GM18526 (cell line): ENCODE results near the gene DDX54.

Experiments
- POLR2A ChIP-seq: IDR thresholded peaks from 3 replicates; pipeline ENCODE4 v1.6.1; 2011; ENCODE audit not compliant: insufficient read length; ENCODE audit errors: extremely low read depth

DDX54 gene

DNA sequence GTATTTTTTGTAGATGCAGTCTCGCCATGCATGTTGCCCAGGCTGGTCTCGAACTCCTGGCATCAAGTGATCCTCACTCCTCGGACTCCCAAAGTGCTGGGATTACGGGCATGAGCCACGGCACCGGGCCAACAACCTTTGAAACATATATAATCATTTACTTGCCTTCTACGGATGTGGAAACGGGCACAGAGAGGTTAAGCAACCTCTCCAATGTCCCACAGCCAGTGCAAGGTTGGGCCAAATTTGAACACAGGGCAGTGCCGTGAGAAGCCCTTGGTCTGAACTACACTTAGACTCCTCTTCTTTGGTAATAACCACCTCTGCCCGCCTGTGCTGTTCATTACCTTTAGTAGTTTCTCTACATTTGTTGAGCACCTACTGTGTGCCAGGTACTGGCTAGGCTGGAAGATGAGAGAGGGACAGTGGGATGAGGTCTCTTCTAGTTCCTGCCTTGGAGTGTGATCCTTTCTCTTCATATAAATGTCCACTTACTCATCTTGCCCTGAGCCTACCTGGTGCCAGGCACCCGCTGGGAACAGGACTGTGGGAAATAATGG lies 2.2 kb downstream of the DDX54 start:
- TF ChIP-seq POLR2A, result no peak

- no peak for TF ChIP-seq POLR2A
Measured at GRCh38 chr12:113181975-113182374, 3.3 kb downstream of the DDX54 start.

- no peak for TF ChIP-seq POLR2A
Measured at GRCh38 chr12:113180333-113180732, 4.9 kb downstream of the DDX54 start.

- no peak for TF ChIP-seq POLR2A
Measured at GRCh38 chr12:113179023-113179422, 6.3 kb downstream of the DDX54 start.

- TF ChIP-seq POLR2A, result no peak
Measured at GRCh38 chr12:113174461-113175384, 10.6 kb downstream of the DDX54 start.

DNA sequence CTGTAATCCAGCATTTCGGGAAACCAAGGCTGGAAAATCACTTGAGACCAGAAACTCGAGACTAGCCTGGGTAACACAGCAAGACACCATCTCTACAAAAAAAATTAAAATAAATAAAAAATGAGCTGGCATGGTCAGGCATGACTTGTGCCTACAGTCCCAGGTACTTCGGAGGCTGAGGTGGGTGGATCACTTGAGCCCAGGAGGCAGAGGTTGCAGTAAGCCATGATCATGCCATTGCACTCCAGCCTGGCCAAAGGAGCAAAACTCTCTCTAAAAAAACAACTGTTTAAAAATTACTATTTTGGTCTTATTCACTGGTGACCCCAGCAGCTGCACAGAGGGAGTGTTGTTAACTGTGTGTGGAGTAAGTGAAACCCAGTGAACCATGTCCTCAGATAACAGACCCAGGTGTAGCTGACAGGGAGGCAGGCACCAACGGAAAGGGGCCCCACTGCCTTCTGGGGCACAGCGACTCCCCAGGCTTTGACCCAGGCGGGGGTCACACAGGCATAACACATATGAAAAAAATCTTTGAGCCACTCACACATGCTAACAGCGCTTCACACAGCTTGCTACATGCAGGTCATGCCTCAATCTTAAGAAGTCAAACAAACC lies 12.1 kb downstream of the DDX54 start:
- no peak for TF ChIP-seq POLR2A

- no peak for TF ChIP-seq POLR2A
Measured at GRCh38 chr12:113172185-113172584, 13.1 kb downstream of the DDX54 start.

DNA sequence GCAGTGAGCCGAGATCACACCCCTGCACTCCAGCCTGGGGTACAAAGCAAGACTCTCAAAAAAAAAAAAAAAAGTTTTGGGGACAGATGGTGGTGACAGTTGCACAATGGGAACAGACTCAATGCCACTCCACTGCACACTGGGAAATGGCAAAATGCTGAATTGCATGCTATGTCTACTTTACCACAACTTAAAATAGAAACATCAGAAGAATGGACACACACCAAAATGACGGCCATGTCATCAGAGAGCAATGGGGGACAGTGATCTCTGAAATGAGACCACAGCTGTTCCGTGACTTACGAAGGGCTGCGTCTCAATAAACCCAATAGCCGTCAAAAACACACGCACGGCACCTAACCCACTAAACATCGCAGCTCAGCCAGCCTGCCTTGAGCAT lies 13.7 kb downstream of the DDX54 start:
- TF ChIP-seq POLR2A, result no peak

DNA sequence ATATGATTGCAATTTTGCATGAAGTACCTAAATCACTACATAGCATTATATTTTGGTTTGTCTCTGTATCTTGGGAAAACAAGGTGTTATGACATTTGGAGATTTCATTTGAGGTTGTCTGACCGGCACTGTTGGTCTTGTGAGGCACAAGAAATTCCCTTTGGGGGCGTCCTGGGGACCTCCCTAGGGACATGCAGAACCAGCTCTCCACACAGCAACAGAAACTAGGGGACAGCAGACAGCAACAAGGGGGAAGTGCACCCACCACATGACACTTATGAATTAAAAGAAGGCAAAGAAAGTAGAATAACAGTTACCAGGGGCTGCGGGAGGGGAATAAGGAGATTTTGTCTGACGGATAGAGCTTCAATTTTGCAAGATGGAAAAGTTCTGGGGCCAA lies 14.4 kb downstream of the DDX54 start:
- TF ChIP-seq POLR2A, result no peak

DNA sequence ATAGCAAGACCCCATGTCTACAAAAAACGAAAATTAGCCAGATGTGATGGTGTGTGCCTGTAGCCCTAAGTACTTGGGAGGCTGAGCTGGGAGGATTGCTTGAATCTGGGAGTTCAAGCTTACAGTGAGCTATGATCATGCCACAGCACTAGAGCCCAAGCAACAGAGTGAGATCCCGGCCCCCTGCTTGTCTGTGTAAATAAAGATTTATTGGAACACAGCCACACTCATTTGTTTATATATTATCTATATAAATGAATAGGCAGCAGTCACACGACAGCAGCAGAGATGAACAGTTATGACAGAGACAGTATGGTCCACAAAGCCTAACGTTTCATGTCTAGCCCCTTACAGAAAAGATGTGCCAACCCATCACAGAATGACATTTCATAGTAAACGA lies 14.8 kb downstream of the DDX54 start:
- TF ChIP-seq POLR2A, result no peak

- TF ChIP-seq POLR2A, result no peak
Measured at GRCh38 chr12:113169697-113170096, 15.6 kb downstream of the DDX54 start.

DNA sequence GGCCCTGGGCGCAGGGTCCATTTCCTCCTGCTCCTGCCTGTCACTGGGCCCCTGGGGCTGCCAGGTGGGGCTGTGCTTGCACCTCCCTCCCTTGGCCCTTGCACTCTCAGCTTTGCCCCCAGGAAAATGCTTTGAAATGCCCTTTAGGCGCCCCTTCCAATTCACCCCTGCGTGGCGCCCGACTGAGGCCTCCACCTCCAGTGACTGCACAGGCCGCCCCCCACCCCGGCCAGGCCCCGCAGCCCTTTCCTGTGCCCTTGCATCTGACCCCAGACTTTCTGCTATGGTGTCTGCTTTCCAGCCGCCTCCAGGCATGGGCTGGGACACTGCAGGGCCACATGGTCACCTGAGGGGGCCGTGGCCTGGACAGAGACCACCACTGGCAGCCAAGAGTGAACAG lies 17.4 kb downstream of the DDX54 start:
- no peak for TF ChIP-seq POLR2A

DNA sequence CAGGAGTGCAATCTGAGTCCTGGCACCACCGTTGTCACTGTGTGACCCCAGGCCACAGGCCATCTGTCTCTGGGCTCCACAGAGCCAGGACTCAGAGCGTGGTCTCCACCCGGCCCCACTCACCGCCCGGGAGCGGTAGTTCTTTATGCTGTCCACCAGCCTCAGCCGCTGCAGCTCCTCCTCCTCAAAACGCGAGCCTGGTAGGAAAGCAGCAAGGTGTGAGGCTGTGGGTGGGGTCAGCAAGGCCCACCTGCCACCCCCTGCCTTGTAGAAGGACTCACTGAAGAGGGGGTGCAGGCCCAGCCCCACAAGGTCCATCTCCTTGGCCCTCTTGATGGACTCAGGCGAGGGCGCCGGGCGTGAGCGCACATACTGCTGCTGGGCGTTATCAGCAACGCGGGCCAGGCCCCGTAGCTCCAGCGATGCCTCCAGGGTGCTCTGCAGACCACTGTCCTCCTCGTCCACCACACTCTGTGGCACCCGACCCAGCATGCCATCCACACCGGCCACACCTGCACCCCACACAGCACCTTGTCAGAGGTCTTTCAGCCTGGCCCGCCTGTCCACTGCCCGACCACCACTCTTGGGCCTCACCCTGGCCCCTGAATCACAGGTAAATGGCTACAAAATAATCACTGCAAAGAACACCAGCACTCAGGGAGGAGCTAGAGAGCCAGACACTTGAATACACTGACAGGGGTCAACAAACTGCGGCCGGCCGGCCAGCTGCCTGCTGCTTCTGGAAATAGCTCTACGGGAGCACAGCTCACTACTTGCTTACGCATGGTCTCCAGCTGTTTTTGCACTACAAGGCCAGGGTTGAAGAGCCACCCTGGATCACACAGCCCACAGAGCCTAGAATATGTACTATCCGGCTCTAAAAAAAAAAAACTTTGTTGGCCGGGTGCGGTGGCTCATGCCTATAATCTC lies 19.5 kb downstream of the DDX54 start:
- TF ChIP-seq POLR2A, result no peak

GRCh38 chr12:113164014-113164413 lies 21.3 kb downstream of the DDX54 start:
- no peak for TF ChIP-seq POLR2A

DNA sequence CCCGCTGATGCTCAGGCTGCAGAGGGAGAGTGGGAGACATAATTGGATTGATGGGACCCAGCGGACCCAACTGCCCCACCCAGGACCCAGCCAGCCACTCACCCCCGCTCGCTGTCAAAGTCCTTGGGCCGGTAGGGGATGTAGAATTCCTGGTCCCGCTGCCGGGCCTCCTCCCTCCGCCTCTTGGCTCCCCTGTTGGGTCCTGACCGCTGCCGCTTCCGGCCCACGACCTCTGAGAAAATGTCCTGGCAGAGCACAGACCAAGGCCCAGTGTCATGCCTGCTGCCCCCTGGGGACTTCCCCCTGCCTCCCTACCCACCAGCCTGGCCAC lies 22.3 kb downstream of the DDX54 start:
- TF ChIP-seq POLR2A, result no peak

- TF ChIP-seq POLR2A, result no peak
Measured at GRCh38 chr12:113162102-113163029, 22.9 kb downstream of the DDX54 start.
